K562 (cell line): Measurements from ENCODE around the gene BCR. TPM values are rescaled to one million over a fixed set of nuclear protein-coding genes. Genes with fewer than 3 reads are reported as not detected.

Source experiments
- ATAC-seq: fragments of 200-7000 bp; cut with Tn5 transposase; 3 replicates; pipeline ENCODE4 v1.9.1; 2020; ENCODE audit warnings: moderate library complexity
- BruUV-seq: library from RNA; stranded (reverse); fragments of 400-500 nt; replicated peaks from 2 replicates; lab custom pipeline; 2021; lab: Mats Ljungman, UMichigan
- CTCF ChIA-PET: fragments of 300-600 bp; formaldehyde crosslinking; extraction: SDS; loops from one replicate; lab custom pipeline; 2021; ENCODE audit warnings: low intra/inter-chr PET ratio; lab: Yijun Ruan, JAX
- POLR2A ChIA-PET: fragments of 300-600, 350-650 bp; sonication (Branson Sonifier 250); formaldehyde crosslinking; extraction: SDS; loops from one replicate; lab custom pipeline; 2021; ENCODE audit warnings: antibody characterized with exemption, inconsistent platforms; lab: Yijun Ruan, JAX
- DNase-seq, 4 experiments: peaks; one replicate each; pipeline versions ENCODE4 v3.0.0 to v3.0.0-alpha.2; 2011 to 2018; ENCODE audit warnings: low spot score in 3 of 4, mixed read lengths in 3 of 4; ENCODE audit errors: extremely low read depth in 1 of 4
- FAIRE-seq: peaks from 2 replicates; lab custom pipeline; 2011; peaks lifted over from hg19 to GRCh38; lab: Jason Lieb, UNC
- H2AFZ ChIP-seq: 2 replicates; pipeline ENCODE4 v1.6.0; 2011; ENCODE audit warnings: low read depth, low read length, control low read depth, inconsistent platforms
- H3K27ac ChIP-seq: fragments of 200-600 bp; 3 replicates; pipeline ENCODE4 v1.8.0; 2011; ENCODE audit warnings: low read depth, mild to moderate bottlenecking, control low read depth, inconsistent platforms, low read length, moderate library complexity, mixed read lengths; ENCODE audit errors: extremely low read depth
- H3K27me3 ChIP-seq, 2 experiments: fragments of 300-600 bp in 1 of 2; 2 replicates in 1 of 2; 3 replicates in 1 of 2; pipeline versions ENCODE4 v1.6.0 to v1.8.0; 2011; ENCODE audit warnings: inconsistent platforms in 2 of 2, low read length in 2 of 2, mild to moderate bottlenecking in 1 of 2, mixed read lengths in 1 of 2, moderate library complexity in 1 of 2; ENCODE audit not compliant: control insufficient read depth in 2 of 2, insufficient read depth in 2 of 2
- H3K36me3 ChIP-seq: fragments of 300-600 bp; 3 replicates; pipeline ENCODE4 v1.8.0; 2011; ENCODE audit warnings: mild to moderate bottlenecking, low read length, inconsistent platforms; ENCODE audit not compliant: control insufficient read depth, insufficient read depth
- H3K4me1 ChIP-seq, 2 experiments: fragments of 200-600 bp in 1 of 2; replicated peaks in 1 of 2; 2 replicates in 1 of 2; 3 replicates in 1 of 2; pipeline versions ENCODE4 v1.5.1 to v1.8.0; 2011; ENCODE audit warnings: inconsistent platforms in 2 of 2, low read length in 2 of 2, mild to moderate bottlenecking in 1 of 2, mixed read lengths in 1 of 2, moderate library complexity in 1 of 2; ENCODE audit not compliant: control insufficient read depth in 2 of 2, insufficient read depth in 2 of 2
- H3K4me2 ChIP-seq: 2 replicates; pipeline ENCODE4 v1.6.1; 2011; ENCODE audit warnings: low read length, control low read depth, inconsistent platforms, mixed read lengths; ENCODE audit not compliant: insufficient read depth
- H3K4me3 ChIP-seq: fragments of 200-600 bp; sonication (generic), shearing (Covaris generic); 2 replicates; pipeline ENCODE4 v1.5.1; 2016; ENCODE audit warnings: control low read depth, inconsistent platforms
- H3K79me2 ChIP-seq: fragments of 200-600 bp; 3 replicates; pipeline ENCODE4 v1.8.0; 2011; ENCODE audit warnings: low read length, inconsistent platforms; ENCODE audit not compliant: control insufficient read depth, insufficient read depth
- H3K9ac ChIP-seq, 2 experiments: 2 replicates each; pipeline versions ENCODE4 v1.6.0 to v1.6.1; 2011; ENCODE audit warnings: low read depth in 2 of 2, low read length in 2 of 2, control low read depth in 1 of 2, inconsistent platforms in 1 of 2, mild to moderate bottlenecking in 1 of 2, mixed read lengths in 1 of 2; ENCODE audit not compliant: insufficient read depth in 1 of 2
- H3K9me1 ChIP-seq: one replicate; pipeline ENCODE4 v1.6.0; 2011; ENCODE audit warnings: inconsistent platforms, mild to moderate bottlenecking, low read length, moderate library complexity; ENCODE audit not compliant: control insufficient read depth, insufficient read depth
- H3K9me3 ChIP-seq: replicated peaks from 2 replicates; pipeline ENCODE4 v1.5.1; 2011; ENCODE audit warnings: low read depth, low read length, inconsistent platforms; ENCODE audit not compliant: control insufficient read depth, insufficient read depth
- H4K20me1 ChIP-seq: replicated peaks from 2 replicates; pipeline ENCODE4 v1.6.1; 2011; ENCODE audit warnings: low read length, inconsistent platforms, mixed read lengths; ENCODE audit not compliant: control insufficient read depth, insufficient read depth
- COPS2 ChIP-seq: fragments of 450-650 bp; conservative IDR thresholded peaks from 2 replicates; pipeline ENCODE4 v1.6.1; 2016; ENCODE audit warnings: mild to moderate bottlenecking, moderate library complexity
- FOXM1 ChIP-seq, 2 experiments: fragments of 450-650 bp in 1 of 2; sonication (generic) in 1 of 2; formaldehyde crosslinking in 1 of 2; IDR thresholded peaks; 2 replicates each; pipeline versions ENCODE4 v1.6.1 to v1.9.0; 2017 to 2022; ENCODE audit warnings: low read depth in 2 of 2, mild to moderate bottlenecking in 2 of 2, missing genetic modification reagents in 1 of 2, moderate library complexity in 1 of 2
- GTF2A2 ChIP-seq: IDR thresholded peaks from 2 replicates; pipeline ENCODE4 v1.6.1; 2016; ENCODE audit warnings: mild to moderate bottlenecking, missing genetic modification characterization, missing compliant biosample characterization
- HEY1 ChIP-seq: fragments of 250-450 bp; sonication (Bioruptor Pico); IDR thresholded peaks from 2 replicates; pipeline ENCODE4 v1.5.0; 2020; ENCODE audit warnings: mild to moderate bottlenecking, moderate library complexity, borderline replicate concordance
- NFE2 ChIP-seq: IDR thresholded peaks from 2 replicates; pipeline ENCODE4 v1.6.1; 2014; ENCODE audit warnings: antibody characterized with exemption, low read depth
- NR3C1 ChIP-seq: sonication (generic); formaldehyde crosslinking; IDR thresholded peaks from 2 replicates; pipeline ENCODE4 v1.8.1; 2022; ENCODE audit warnings: missing genetic modification reagents
- WGBS: fragments of 100-300 bp; shearing (Covaris generic); methylation state at CpG from one replicate; pipeline ENCODE4 v1.1.6; 2016; ENCODE audit warnings: low coverage, mixed read lengths; ENCODE audit not compliant: insufficient coverage; ENCODE audit errors: missing lambda C conversion rate; 5-methylcytosine and 5-hydroxymethylcytosine counted together
- in situ Hi-C: fragments of 300-500 bp; cut with MboI; formaldehyde crosslinking; loops from 4 replicates; pipeline ENCODE4 v1.15.0; 2018; ENCODE audit warnings: inconsistent platforms, mixed read lengths
- intact Hi-C: fragments of 100-400 bp; cut with micrococcal nuclease; formaldehyde crosslinking; loops from 2 replicates; pipeline ENCODE4 v1.14.2; 2022
- polyA plus RNA-seq, 8 experiments: library from polyadenylated mRNA; depleted of rRNA in 4 of 8; stranded (reverse) in 5 of 8; unstranded in 3 of 8; fragments of >200 nt; fragmentation: Nextera tagmentation in 2 of 8; fragmentation: Illumina TruSeq in 1 of 8; extraction: Ambion mirVana in 2 of 8; extraction: Trizol in 1 of 8; gene quantifications; 2 replicates each; pipeline versions ENCODE4 v1.2.1 to v1.2.3, GENCODE V29; 2011 to 2014; ENCODE audit warnings: inconsistent platforms in 1 of 8, missing spikeins in 1 of 8
- total RNA-seq, 7 experiments: library from RNA; depleted of rRNA in 6 of 7; stranded (reverse); fragments of >200 nt in 6 of 7; fragmentation: Illumina TruSeq in 2 of 7; extraction: Trizol in 2 of 7; gene quantifications; 2 replicates each; pipeline versions ENCODE4 v1.2.1 to v1.2.3, GENCODE V29; 2011 to 2021; ENCODE audit warnings: low replicate concordance in 1 of 7
- TF ChIP-seq, protein P1 (sequence below): sonication (generic); formaldehyde crosslinking; IDR thresholded peaks from 2 replicates; pipeline ENCODE4 v1.8.0; 2022; ENCODE audit warnings: mild to moderate bottlenecking, low read depth, missing genetic modification reagents
- TF ChIP-seq, protein P2 (sequence below): sonication (generic); formaldehyde crosslinking; IDR thresholded peaks from 2 replicates; pipeline ENCODE4 v1.8.0; 2022; ENCODE audit warnings: missing genetic modification reagents, mild to moderate bottlenecking, moderate library complexity, borderline replicate concordance
- TF ChIP-seq, protein P3 (sequence below): fragments of 450-650 bp; IDR thresholded peaks from 2 replicates; pipeline ENCODE4 v1.7.1; 2018; ENCODE audit warnings: mild to moderate bottlenecking, low read depth; ENCODE audit not compliant: partially characterized antibody
- TF ChIP-seq, protein P4 (sequence below): fragments of 150-350 bp; conservative IDR thresholded peaks from 2 replicates; pipeline ENCODE4 v1.6.1; 2014; ENCODE audit warnings: low read length
- TF ChIP-seq, protein P5 (sequence below): sonication (generic); formaldehyde crosslinking; IDR thresholded peaks from 2 replicates; pipeline ENCODE4 v1.8.1; 2023; ENCODE audit warnings: mild to moderate bottlenecking, missing genetic modification reagents, moderate library complexity

BCR gene
- total and polyA plus RNA-seq, 9 of the 15 experiments (the other 6 are each of a cell fraction or from before 2014, with no cell fraction given) = 0.41 to 150 (median 45.6) TPM

DNA sequence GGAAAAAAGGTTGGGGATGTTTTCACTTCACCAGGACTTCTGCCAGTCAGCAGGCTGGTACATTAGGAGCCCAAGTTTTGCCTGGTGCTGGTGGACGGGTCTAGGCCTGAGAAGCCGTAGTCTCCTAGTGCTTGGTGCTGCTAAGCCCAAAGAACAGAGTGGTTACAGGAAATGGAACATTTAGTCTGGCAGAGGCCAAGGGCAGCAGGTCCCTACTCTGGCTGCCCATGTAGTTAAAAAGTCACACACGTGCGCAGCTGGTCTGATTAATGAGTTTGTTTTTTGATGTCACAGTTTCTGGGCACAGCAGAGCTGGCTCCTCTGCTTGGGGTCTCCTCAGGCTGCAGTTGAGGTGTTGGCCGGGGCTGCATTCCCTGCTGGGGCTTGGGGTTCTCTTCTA is 20.6 kb downstream of the BCR start:
- CTCF ChIA-PET = no interaction called here
- TF ChIP-seq, protein P1, sequence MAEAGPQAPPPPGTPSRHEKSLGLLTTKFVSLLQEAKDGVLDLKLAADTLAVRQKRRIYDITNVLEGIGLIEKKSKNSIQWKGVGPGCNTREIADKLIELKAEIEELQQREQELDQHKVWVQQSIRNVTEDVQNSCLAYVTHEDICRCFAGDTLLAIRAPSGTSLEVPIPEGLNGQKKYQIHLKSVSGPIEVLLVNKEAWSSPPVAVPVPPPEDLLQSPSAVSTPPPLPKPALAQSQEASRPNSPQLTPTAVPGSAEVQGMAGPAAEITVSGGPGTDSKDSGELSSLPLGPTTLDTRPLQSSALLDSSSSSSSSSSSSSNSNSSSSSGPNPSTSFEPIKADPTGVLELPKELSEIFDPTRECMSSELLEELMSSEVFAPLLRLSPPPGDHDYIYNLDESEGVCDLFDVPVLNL (CRISPR knock-in tag) = no peak
- no peak for TF ChIP-seq GTF2A2 (tag)
- TF ChIP-seq, protein P2, sequence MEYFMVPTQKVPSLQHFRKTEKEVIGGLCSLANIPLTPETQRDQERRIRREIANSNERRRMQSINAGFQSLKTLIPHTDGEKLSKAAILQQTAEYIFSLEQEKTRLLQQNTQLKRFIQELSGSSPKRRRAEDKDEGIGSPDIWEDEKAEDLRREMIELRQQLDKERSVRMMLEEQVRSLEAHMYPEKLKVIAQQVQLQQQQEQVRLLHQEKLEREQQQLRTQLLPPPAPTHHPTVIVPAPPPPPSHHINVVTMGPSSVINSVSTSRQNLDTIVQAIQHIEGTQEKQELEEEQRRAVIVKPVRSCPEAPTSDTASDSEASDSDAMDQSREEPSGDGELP (CRISPR knock-in tag) = no peak
- TF ChIP-seq, protein P3, sequence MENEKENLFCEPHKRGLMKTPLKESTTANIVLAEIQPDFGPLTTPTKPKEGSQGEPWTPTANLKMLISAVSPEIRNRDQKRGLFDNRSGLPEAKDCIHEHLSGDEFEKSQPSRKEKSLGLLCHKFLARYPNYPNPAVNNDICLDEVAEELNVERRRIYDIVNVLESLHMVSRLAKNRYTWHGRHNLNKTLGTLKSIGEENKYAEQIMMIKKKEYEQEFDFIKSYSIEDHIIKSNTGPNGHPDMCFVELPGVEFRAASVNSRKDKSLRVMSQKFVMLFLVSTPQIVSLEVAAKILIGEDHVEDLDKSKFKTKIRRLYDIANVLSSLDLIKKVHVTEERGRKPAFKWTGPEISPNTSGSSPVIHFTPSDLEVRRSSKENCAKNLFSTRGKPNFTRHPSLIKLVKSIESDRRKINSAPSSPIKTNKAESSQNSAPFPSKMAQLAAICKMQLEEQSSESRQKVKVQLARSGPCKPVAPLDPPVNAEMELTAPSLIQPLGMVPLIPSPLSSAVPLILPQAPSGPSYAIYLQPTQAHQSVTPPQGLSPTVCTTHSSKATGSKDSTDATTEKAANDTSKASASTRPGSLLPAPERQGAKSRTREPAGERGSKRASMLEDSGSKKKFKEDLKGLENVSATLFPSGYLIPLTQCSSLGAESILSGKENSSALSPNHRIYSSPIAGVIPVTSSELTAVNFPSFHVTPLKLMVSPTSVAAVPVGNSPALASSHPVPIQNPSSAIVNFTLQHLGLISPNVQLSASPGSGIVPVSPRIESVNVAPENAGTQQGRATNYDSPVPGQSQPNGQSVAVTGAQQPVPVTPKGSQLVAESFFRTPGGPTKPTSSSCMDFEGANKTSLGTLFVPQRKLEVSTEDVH = no peak
- TF ChIP-seq FOXM1 (IDR thresholded peaks at IDR 0.05; ENCODE audit: low read depth) = no peak
- TF ChIP-seq FOXM1 (CRISPR knock-in tag; IDR thresholded peaks at IDR 0.05; ENCODE audit: low read depth) = no peak
- TF ChIP-seq, protein P4, sequence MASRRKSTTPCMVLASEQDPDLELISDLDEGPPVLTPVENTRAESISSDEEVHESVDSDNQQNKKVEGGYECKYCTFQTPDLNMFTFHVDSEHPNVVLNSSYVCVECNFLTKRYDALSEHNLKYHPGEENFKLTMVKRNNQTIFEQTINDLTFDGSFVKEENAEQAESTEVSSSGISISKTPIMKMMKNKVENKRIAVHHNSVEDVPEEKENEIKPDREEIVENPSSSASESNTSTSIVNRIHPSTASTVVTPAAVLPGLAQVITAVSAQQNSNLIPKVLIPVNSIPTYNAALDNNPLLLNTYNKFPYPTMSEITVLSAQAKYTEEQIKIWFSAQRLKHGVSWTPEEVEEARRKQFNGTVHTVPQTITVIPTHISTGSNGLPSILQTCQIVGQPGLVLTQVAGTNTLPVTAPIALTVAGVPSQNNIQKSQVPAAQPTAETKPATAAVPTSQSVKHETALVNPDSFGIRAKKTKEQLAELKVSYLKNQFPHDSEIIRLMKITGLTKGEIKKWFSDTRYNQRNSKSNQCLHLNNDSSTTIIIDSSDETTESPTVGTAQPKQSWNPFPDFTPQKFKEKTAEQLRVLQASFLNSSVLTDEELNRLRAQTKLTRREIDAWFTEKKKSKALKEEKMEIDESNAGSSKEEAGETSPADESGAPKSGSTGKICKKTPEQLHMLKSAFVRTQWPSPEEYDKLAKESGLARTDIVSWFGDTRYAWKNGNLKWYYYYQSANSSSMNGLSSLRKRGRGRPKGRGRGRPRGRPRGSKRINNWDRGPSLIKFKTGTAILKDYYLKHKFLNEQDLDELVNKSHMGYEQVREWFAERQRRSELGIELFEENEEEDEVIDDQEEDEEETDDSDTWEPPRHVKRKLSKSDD = no peak
- no peak for TF ChIP-seq HEY1 (CRISPR knock-in tag)
- TF ChIP-seq, protein P5, sequence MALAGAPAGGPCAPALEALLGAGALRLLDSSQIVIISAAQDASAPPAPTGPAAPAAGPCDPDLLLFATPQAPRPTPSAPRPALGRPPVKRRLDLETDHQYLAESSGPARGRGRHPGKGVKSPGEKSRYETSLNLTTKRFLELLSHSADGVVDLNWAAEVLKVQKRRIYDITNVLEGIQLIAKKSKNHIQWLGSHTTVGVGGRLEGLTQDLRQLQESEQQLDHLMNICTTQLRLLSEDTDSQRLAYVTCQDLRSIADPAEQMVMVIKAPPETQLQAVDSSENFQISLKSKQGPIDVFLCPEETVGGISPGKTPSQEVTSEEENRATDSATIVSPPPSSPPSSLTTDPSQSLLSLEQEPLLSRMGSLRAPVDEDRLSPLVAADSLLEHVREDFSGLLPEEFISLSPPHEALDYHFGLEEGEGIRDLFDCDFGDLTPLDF (CRISPR knock-in tag) = peak; percentile 48; the same call in 1 of the 2 replicates
- no peak for TF ChIP-seq COPS2
- no peak for TF ChIP-seq NR3C1 (CRISPR knock-in tag)
- TF ChIP-seq NFE2 = no peak

More for the DNA sequence above, 20.6 kb downstream of the BCR start:
- ATAC-seq = 0 out of 3 replicates have a peak, but pooled peaks have one; percentile 1
- in situ Hi-C loops = no loop called here
- H3K9me3 ChIP-seq = no peaks in the 10 kb centered on the region
- POLR2A ChIA-PET = interaction anchor here (0.6 to 86.5 kb wide), 8 partner anchors 0 to 1533 kb away, joined by 3 to 3476 read pairs (median 4); partner anchors contain the start of genes BCR and RAB36
- H3K27ac ChIP-seq = no peak overlapping the region
- peak overlapping the region in 1 of 2 experiments; percentile 5; a peak in 2 of 4 replicates for H3K9ac ChIP-seq
- peaks cover 56% of the 10 kb centered on the region for H4K20me1 ChIP-seq
- no peak overlapping the region for H3K4me2 ChIP-seq
- no peaks in the 10 kb centered on the region; a peak in 1 of 5 replicates for H3K27me3 ChIP-seq
- H3K79me2 ChIP-seq = peaks cover 86% of the 10 kb centered on the region
- no peak for DNase-seq
- no peak overlapping the region for H3K4me3 ChIP-seq
- no TSS peak for BruUV-seq
- 83% methylated on average over 5 of the region's 5 CpGs for WGBS
- H3K36me3 ChIP-seq = peaks cover 68% of the 10 kb centered on the region
- intact Hi-C loops = no loop called here
- peaks cover 12 to 21% of the 10 kb centered on the region in 2 experiments for H3K4me1 ChIP-seq
- H2AFZ ChIP-seq = no peak overlapping the region
- no peak for FAIRE-seq
- H3K9me1 ChIP-seq = peaks cover 41% of the 10 kb centered on the region
